ENCODE measurements around the gene CLSTN2.

The CLSTN2 gene

GRCh38 chr3:140055092-140055791 is 120.3 kb downstream of the CLSTN2 start:
- Histone ChIP-seq H3K36me3 (ENCODE audit: control insufficient read depth, low read length) (no peaks in the 10 kb centered on the region), H3K4me1 (ENCODE audit: control insufficient read depth, low read length) (no peaks in the 10 kb centered on the region), H3K79me2 (ENCODE audit: control insufficient read depth, low read length) (no peaks in the 10 kb centered on the region), H4K20me1 (ENCODE audit: control insufficient read depth, insufficient read depth, low read depth, low read length) (no peaks in the 10 kb centered on the region), H3K4me2 (ENCODE audit: low read length) (no peak overlapping the region), H3K9me3 (ENCODE audit: control insufficient read depth, insufficient read depth, low read length) (no peaks in the 10 kb centered on the region), H3K9me2 (replicated peaks; ENCODE audit: control insufficient read depth, low read length) (no peaks in the 10 kb centered on the region), H3K4me3 (ENCODE audit: low read length) (no peak overlapping the region), H3K27me3 (ENCODE audit: control insufficient read depth, low read length) (peaks cover under 1% of the 10 kb centered on the region; the same call in 1 of the 2 replicates), H3K27ac (ENCODE audit: low read depth, low read length) (no peak overlapping the region), H3F3A (ENCODE audit: control insufficient read depth, insufficient read depth) (no peaks in the 10 kb centered on the region)
- TF ChIP-seq EZH2phosphoT487 (IDR thresholded peaks at IDR 0.05; ENCODE audit: borderline replicate concordance, low read length) (no peak), CTCF (IDR thresholded peaks at IDR 0.05; ENCODE audit: low read depth, low read length, poor library complexity, severe bottlenecking) (no peak)

GRCh38 chr3:140056047-140056446 is 121.1 kb downstream of the CLSTN2 start:
- Histone ChIP-seq H3K27ac (ENCODE audit: low read depth, low read length) (no peak overlapping the region), H3F3A (ENCODE audit: control insufficient read depth, insufficient read depth) (no peaks in the 10 kb centered on the region), H3K79me2 (ENCODE audit: control insufficient read depth, low read length) (no peaks in the 10 kb centered on the region), H3K4me3 (ENCODE audit: low read length) (no peak overlapping the region), H3K4me1 (ENCODE audit: control insufficient read depth, low read length) (no peaks in the 10 kb centered on the region), H3K4me2 (ENCODE audit: low read length) (no peak overlapping the region), H3K27me3 (ENCODE audit: control insufficient read depth, low read length) (no peaks in the 10 kb centered on the region; the same call in 1 of the 2 replicates), H4K20me1 (ENCODE audit: control insufficient read depth, insufficient read depth, low read depth, low read length) (no peaks in the 10 kb centered on the region), H3K9me3 (ENCODE audit: control insufficient read depth, insufficient read depth, low read length) (no peaks in the 10 kb centered on the region), H3K36me3 (ENCODE audit: control insufficient read depth, low read length) (no peaks in the 10 kb centered on the region), H3K9me2 (replicated peaks; ENCODE audit: control insufficient read depth, low read length) (no peaks in the 10 kb centered on the region)
- TF ChIP-seq CTCF (IDR thresholded peaks at IDR 0.05; ENCODE audit: low read depth, low read length, poor library complexity, severe bottlenecking) (no peak), EZH2phosphoT487 (IDR thresholded peaks at IDR 0.05; ENCODE audit: borderline replicate concordance, low read length) (no peak)

GRCh38 chr3:140061211-140061610 is 126.2 kb downstream of the CLSTN2 start:
- Histone ChIP-seq H3K9me2 (replicated peaks; ENCODE audit: control insufficient read depth, low read length) (no peaks in the 10 kb centered on the region), H3K9me3 (ENCODE audit: control insufficient read depth, insufficient read depth, low read length) (no peaks in the 10 kb centered on the region), H3K36me3 (ENCODE audit: control insufficient read depth, low read length) (no peaks in the 10 kb centered on the region), H3K27ac (ENCODE audit: low read depth, low read length) (no peak overlapping the region), H3K4me3 (ENCODE audit: low read length) (no peak overlapping the region), H4K20me1 (ENCODE audit: control insufficient read depth, insufficient read depth, low read depth, low read length) (no peaks in the 10 kb centered on the region), H3K79me2 (ENCODE audit: control insufficient read depth, low read length) (no peaks in the 10 kb centered on the region), H3K4me1 (ENCODE audit: control insufficient read depth, low read length) (no peaks in the 10 kb centered on the region), H3K27me3 (ENCODE audit: control insufficient read depth, low read length) (no peaks in the 10 kb centered on the region), H3F3A (ENCODE audit: control insufficient read depth, insufficient read depth) (no peaks in the 10 kb centered on the region), H3K4me2 (ENCODE audit: low read length) (no peak overlapping the region)
- TF ChIP-seq EZH2phosphoT487 (IDR thresholded peaks at IDR 0.05; ENCODE audit: borderline replicate concordance, low read length) (no peak), CTCF (IDR thresholded peaks at IDR 0.05; ENCODE audit: low read depth, low read length, poor library complexity, severe bottlenecking) (no peak)

All from DOHH2 (cell line).